PFSK-1 (cell line): Measurements from ENCODE around the gene SLC9B2.

Experiments
- POLR2AphosphoS5 ChIP-seq: IDR thresholded peaks from 2 replicates; pipeline ENCODE4 v1.6.1; 2012; ENCODE audit warnings: low read depth, mild to moderate bottlenecking, control low read depth, low read length, moderate library complexity
- TAF1 ChIP-seq: IDR thresholded peaks from 2 replicates; pipeline ENCODE4 v1.6.1; 2012; ENCODE audit warnings: low read length, control low read depth, borderline replicate concordance; ENCODE audit not compliant: insufficient read depth

DNA sequence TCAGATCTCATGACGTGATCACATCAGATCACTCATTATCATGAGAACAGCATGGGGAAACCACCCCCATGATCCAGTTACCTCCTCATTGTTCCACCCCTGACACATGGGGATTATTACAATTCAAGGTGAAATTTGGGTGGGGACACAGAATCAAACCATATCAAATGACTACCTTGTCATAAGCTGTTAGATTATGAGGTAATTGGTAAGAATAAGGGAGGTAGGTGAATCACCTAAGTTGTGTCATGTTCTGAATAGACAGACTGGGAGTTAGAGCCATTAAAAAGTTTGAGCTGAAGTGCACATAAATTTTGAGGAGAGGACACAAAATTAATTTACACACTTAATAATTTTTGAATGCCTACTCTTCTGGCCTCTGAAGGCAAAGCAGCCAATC lies 81.8 kb downstream of the SLC9B2 start:
- no peak for TF ChIP-seq POLR2AphosphoS5
- TF ChIP-seq TAF1, result no peak
